Fibroblast of skin of back (primary cell): ENCODE data around the gene SIAH1.
"Not testable (repeated sequence)": the region's sequence is repeated elsewhere in the genome, so short reads cannot be mapped to it uniquely, and the experiment has no call there.

Experiments used
- DNase-seq: peaks from one replicate; pipeline ENCODE4 v3.0.0-alpha.2; 2013

The SIAH1 gene

GRCh38 chr16:48366165-48367093, 18.8 kb downstream of the SIAH1 start:
- DNase-seq = peak; percentile 90

GRCh38 chr16:48365601-48366164, 19.5 kb downstream of the SIAH1 start:
- DNase-seq = peak; percentile 87

GRCh38 chr16:48365025-48365600, 20.1 kb downstream of the SIAH1 start:
- no peak for DNase-seq

DNA sequence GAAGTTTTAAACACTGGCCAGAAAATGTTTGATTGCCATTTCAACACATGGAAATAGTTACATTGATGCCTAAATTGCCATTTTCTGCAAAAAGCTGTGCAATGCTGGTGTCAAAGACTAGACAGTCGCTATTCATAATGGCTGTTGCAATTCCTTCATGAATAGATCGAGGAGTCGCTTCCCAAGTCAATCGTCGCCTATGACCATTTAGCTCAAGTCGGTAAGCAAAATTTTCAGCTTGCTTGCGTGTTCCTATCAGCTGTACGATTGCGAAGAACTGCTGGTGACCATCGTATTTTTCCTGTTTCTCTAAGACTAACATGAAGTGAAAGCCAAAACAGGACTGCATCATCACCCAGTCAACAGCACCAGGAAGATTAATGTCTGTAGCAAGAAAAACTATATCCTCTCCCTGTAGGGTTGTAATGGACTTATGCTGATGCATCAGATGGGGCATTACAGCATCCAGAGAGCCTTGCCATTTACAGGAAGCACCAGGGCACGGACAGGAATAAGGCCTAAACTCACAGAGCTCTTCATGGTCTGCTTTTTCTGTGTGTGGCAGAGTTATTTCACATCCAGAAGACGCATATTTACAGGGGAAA, 23.6 kb downstream of the SIAH1 start:
- no peak for DNase-seq

GRCh38 chr16:48361012-48361411, 24.2 kb downstream of the SIAH1 start:
- DNase-seq = no peak

GRCh38 chr16:48359983-48360382, 25.2 kb downstream of the SIAH1 start:
- DNase-seq = no peak

GRCh38 chr16:48358419-48358818, 26.8 kb downstream of the SIAH1 start:
- DNase-seq = no peak

DNA sequence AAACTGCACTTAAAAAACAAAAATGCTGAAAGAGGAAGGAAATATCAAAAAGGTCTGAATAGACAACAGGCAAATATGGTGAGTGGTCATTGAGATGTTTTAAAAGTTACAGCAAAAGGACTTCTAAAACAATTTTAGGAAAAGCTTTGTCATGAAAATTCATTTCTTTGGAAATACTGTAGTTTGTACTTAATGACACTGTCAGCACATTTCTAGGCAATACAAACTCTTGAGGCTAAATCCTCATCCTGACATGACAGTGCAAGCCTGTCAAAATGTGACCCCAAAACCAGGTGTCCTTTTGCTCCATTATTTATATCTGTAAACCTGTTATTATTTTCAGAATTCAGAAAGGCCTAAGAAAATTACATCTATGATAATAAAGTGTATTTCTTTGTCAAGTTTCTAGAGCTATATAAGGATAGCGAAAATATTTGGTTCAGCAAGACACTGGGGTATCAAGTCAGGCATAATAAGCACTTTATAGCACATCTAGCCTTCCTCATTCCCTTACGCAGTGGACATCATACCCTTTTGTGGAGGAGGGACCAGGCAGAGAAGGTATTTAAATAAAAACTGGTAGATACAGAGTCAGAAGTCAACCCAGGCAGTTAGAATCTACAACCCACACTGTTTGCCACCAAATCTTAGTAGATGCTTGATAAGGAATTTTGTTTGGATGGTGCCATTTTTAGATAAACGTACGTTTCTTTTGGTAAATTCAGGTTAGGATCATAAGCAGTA, 28.4 kb downstream of the SIAH1 start:
- DNase-seq = no peak

DNA sequence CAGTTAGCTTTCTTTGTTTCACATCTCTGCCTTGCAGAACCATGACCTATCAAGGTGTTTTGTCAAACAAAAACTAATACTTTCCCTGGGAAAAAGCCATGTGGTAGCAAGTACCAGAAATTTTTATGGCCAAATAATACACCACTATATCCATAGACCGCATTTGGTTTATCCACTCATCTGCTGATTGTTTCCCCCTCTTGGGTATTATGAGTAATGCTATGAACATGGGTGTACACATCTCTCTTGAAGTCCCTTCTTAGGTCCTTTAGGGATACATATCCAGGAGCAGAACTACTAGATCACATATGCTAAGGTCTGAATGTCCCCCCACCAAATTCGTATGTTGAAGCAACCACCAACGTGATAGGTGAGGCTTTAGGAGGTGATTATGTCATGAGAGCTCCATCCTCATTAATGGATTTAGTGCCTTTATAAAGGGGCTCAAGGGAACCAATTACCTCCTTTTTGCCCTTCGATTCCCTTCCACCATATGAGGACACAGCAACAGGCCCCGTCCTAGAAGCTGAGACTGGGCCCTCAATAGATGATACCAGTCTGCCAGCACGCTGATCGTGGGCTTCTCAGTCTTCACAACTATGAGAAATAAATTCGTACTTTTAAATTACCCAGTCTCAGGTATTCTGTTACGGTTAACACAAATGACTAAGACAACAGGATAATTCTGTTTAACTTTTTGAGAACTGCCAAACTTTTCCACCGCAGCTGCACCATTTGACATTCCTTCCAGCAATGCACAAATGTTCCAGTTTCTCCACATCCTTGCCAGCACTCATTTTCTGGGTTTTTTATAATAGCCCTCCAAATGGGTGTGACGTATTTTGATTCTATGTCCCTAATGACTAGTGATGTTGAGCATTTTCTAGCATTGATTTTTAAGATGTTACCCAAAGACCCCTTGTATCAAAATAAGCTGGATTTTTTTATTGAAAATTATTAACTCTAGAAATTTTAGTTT, 30.0 kb downstream of the SIAH1 start:
- no peak for DNase-seq

DNA sequence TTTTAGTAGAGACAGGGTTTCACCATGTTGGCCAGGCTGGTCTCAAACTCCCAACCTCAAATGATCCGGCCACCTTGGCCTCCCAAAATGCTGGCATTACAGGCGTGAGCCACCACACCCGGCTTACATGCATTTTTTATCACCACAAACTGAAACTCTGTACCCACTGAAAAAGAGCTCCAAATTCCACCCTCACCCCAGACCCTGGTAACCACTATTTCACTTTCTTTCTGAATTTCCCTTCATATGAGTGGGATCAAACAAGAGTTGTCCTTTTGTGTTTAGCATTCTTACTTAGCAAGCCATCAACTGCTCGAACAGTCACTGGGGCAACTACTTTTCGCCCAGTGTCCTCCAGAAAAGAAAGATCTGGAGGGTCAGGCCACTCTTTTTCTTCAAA, 30.8 kb downstream of the SIAH1 start:
- not testable (repeated sequence) for DNase-seq

DNA sequence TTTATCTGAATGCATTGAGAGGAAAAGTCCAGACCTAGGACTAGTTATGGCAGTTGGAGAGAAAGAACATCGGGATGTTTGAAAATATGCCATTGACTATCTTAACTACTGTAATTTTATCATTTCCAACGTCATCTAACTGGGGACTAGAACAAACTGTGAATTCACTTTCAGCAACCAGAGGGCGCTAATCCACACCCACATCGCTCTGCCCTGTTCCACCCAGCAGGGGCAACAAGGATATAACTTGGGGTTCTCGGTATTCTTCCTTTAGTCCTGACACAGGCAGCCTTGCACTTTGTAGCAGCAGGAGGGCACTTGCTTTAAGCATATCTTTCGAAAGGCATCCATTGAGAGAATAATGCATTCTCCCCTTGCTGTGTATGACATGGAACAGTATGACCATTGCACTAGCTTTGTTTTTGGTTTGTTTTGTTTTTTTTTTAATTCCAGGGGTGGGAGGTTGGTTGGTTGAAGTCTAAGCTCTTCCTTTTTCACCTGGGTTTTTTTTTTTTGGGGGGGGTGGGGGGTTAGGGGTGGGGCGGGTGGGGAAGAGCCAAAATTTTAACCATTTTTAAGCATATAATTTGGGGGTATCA, 31.5 kb downstream of the SIAH1 start:
- DNase-seq = peak; percentile 73

DNA sequence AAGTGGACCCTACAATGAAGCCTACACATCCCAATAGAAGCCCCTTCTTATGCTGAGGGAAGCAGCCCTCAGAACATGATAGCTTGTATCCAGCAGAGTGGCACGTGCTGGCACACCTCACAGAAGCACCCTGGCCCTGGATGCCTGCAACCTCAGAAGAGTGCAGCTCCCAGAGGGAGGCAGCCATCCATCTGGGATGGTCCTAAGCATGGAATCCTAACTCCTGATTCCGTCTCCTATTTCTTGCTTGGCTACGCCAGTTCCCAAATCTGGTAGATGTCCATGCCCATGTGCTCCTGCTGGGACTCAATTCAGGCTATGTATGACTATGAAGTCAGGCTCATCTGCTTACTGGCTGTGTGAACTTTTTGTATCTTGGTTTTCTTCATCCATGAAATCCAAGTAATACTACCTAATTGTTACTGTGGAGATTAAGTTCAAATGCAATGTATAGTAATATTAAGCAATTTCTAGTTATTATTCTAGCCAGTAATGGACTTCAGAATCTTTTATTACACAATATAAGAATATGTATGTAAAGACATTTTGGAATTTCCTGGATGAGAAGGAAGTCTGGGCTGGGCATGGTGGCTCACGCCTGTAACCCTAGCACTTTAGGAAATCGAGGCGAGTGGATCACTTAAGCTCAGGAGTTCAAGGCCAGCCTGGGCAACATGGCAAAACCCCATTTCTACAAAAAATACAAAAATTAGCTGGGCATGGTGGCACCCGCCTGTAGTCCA, 32.4 kb downstream of the SIAH1 start:
- no peak for DNase-seq

DNA sequence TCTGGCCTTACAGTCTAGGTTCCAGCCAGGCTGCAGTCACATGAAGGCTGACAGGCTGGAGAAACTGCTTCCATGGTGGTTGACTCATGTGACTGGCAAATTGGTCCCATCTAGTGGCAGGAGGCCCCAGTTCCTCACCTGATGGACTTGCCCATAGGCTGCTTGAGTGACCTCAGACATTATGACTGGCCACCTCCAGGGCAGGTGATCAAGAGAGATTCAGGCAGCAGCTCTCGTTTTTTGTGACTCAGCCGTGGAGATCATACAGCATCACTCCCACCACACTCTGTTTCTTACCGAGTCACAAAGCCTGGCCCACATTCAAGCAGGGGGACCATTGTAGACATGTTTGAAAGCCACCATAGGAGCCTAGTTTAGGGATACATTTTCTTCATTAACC, 34.5 kb downstream of the SIAH1 start:
- DNase-seq = no peak

GRCh38 chr16:48347980-48348379, 37.2 kb downstream of the SIAH1 start:
- no peak for DNase-seq

DNA sequence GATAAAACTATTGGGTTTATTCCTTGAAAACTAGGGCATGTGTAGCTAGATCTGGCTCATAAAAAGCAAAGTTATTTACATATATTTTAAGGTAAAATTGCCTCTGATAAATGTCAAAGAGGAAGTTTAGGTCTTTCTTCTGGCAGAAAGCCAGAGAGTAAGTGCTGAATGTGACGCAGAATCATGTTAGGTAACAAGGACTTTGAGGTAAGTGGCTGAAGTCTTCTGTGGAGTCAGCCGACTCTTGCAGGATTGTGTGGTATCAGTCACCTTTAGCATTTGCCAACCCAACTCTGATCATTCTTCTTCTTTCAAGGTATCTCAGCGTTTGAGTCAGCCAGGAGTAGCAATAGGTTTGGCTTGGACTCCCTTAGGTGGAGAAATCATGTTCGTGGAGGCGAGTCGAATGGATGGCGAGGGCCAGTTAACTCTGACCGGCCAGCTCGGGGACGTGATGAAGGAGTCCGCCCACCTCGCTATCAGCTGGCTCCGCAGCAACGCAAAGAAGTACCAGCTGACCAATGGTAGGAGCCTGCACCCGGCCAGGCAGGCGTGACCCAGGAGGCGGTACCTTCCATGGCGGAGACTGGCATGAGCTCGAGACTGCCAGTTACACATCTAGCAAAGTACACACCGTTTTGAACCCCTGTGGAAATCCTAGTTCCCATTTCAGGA, 37.9 kb downstream of the SIAH1 start:
- no peak for DNase-seq

DNA sequence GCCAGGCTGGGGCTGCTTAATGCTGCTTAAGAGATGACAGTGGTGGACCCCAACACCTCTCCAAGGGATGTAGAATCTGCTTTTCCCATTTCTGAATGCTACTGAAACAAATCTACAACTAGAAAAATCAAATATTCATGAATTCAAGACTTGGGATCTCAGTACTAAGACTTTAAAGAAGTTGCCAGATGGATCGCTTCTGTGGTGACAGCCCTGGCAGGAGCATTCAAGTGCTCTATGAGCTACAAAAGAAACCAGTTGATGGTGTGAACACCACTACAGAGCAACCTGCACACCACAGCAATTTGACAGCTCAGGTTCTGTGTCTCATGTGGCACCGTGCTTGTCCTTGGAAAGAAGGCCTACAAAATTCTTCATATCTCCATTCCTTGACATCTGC, 42.6 kb downstream of the SIAH1 start:
- DNase-seq = no peak

DNA sequence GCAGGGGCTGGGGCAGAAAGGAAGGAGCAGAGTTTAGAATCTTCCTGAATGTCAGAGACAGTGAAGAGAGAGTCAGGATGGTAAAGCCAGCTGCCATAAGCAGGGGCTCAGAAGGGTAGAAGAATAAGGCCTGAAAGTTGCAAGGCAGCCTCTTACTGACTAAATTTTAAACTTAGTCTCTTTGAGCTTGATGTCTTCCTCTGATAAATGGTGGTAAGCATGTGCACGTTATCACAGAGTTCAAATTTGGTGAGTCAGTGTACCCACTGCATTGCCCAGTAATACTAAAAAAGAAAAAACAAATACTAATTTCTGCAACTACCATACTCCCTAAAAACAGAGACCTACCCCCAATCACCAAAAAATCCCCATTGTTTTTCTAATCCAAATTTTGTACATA, 45.2 kb downstream of the SIAH1 start:
- DNase-seq = no peak

GRCh38 chr16:48335961-48336360, 49.3 kb downstream of the SIAH1 start:
- peak; percentile 84 for DNase-seq

GRCh38 chr16:48334325-48334724, 50.9 kb downstream of the SIAH1 start:
- DNase-seq = no peak

- DNase-seq = no peak
Measured at GRCh38 chr16:48332978-48333377, 52.2 kb downstream of the SIAH1 start.
